Transverse colon (tissue), 4 donors: ENCODE data around the gene PTPA.

Experiments used
- EP300 ChIP-seq: sonication (generic); formaldehyde crosslinking; IDR thresholded peaks from one replicate; pipeline ENCODE4 v1.6.1; 2017; ENCODE audit warnings: antibody characterized with exemption, low read depth
- POLR2A ChIP-seq: fragments of 450-650 bp; IDR thresholded peaks from one replicate; pipeline ENCODE4 v1.6.1; 2016; ENCODE audit warnings: antibody characterized with exemption, mild to moderate bottlenecking, moderate library complexity
- POLR2AphosphoS5 ChIP-seq, 3 donors: sonication (generic); formaldehyde crosslinking; IDR thresholded peaks; one replicate each; pipeline ENCODE4 v1.6.1; 2016; ENCODE audit warnings: antibody characterized with exemption in 3 of 3
- TF ChIP-seq, protein P1 (sequence below), 5 experiments: fragments of 200-600 bp in 3 of 5; fragments of 450-650 bp in 2 of 5; sonication (generic) in 3 of 5; IDR thresholded peaks; 1 replicate in 2 of 5; 2 replicates in 3 of 5; pipeline ENCODE4 v1.5.1; 2016 to 2017; ENCODE audit warnings: antibody characterized with exemption in 5 of 5, inconsistent platforms in 3 of 5, mild to moderate bottlenecking in 2 of 5, moderate library complexity in 1 of 5

DNA sequence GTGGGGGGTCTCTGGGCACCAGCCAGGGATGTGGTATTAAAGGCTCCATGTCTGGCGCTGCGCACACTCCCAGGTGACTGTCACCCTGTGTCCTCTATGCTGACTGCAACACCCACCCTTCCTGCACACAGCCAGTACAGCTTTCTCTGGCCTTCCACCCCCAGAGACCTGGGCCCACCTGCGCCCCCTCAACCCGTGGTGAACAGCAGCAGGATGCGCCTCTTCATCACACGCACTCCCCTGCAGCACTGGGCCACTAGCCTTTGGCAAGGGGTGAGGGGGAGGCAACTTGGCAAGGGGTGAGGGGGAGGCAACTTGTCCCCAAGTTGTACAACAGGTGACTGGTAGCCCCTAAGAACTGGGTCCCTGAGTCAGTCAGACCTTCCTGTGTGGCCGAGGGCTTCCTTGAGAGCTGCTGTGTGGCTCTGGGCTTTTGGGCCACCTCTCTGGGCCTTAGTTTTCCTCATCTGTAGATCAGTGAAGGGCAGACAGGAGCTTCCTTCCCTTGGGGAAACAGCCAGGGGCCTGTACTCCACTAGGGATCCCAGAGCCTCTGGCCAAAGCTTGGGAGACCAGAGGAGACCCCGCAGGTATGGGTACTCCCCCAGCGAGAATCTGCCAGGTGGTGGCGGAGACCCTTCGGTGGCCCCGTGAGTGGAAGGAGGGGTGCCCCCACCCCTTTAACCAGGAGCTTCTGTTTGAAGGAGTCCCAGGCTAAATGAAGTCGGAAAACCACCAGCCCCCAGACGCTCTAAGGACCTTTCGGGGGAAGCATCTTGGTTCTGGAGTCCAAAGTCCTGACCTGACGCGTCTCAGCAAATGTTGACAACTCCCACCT lies 5.1 kb upstream of the PTPA start:
- TF ChIP-seq, protein P1, sequence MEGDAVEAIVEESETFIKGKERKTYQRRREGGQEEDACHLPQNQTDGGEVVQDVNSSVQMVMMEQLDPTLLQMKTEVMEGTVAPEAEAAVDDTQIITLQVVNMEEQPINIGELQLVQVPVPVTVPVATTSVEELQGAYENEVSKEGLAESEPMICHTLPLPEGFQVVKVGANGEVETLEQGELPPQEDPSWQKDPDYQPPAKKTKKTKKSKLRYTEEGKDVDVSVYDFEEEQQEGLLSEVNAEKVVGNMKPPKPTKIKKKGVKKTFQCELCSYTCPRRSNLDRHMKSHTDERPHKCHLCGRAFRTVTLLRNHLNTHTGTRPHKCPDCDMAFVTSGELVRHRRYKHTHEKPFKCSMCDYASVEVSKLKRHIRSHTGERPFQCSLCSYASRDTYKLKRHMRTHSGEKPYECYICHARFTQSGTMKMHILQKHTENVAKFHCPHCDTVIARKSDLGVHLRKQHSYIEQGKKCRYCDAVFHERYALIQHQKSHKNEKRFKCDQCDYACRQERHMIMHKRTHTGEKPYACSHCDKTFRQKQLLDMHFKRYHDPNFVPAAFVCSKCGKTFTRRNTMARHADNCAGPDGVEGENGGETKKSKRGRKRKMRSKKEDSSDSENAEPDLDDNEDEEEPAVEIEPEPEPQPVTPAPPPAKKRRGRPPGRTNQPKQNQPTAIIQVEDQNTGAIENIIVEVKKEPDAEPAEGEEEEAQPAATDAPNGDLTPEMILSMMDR (IDR thresholded peaks at IDR 0.05) = no peak
- TF ChIP-seq POLR2A = no peak
- TF ChIP-seq POLR2AphosphoS5 (IDR thresholded peaks at IDR 0.05) = no peak
- TF ChIP-seq EP300 = no peak
